ENCODE data around the gene CD247. TPM values are rescaled to one million over a fixed set of nuclear protein-coding genes. Genes with fewer than 3 reads are reported as not detected.

The CD247 gene
- total and polyA plus RNA-seq, 2 of the 13 experiments (the other 11 are each of a cell fraction or from before 2014, with no cell fraction given) = 0.20 TPM; not detected in 1

- Histone ChIP-seq H3K4me2 (ENCODE audit: low read depth, low read length) (no peak overlapping the region), H3K4me1 (ENCODE audit: insufficient read depth, low read length) (no peaks in the 10 kb centered on the region), H3K9ac (ENCODE audit: insufficient read depth, low read depth, low read length) (no peak overlapping the region), H3K9me3 (ENCODE audit: low read length) (no peaks in the 10 kb centered on the region), H3K79me2 (ENCODE audit: insufficient read depth, low read length) (no peaks in the 10 kb centered on the region), H3K4me3 (replicated peaks in 1 of 3; ENCODE audit: insufficient read depth in 1 of 3, low read depth in 2 of 3, low read length in 3 of 3) (no peak overlapping the region), H3K27ac (ENCODE audit: extremely low read length, insufficient read depth, low read length) (no peak overlapping the region), H3K27me3 (ENCODE audit: control insufficient read depth in 1 of 2, insufficient read depth in 2 of 2, low read length in 2 of 2) (peaks cover 4 to 37% of the 10 kb centered on the region in 2 experiments), H3K36me3 (replicated peaks in 1 of 2; ENCODE audit: control insufficient read depth in 1 of 2, insufficient read depth in 2 of 2, low read length in 2 of 2) (no peaks in the 10 kb centered on the region), H2AFZ (ENCODE audit: low read length) (no peak overlapping the region), H4K20me1 (ENCODE audit: insufficient read depth, low read length) (no peaks in the 10 kb centered on the region)
- ATAC-seq (no peak), FAIRE-seq (no peak), DNase-seq (ENCODE audit: low spot score) (no peak)
- CTCF ChIA-PET (ENCODE audit: low intra/inter-chr PET ratio, low total read pairs) = no interaction called here
- intact Hi-C loops (cut with micrococcal nuclease; ENCODE audit: unreplicated experiment) (no loop called here), in situ Hi-C loops (cut with HindIII; ENCODE audit: extremely low pct_ligation_motif_present, low pct_unique_long_range_greater_than_20kb) (no loop called here)
- BruUV-seq (replicated peaks) = no TSS peak
- no peak for TF ChIP-seq ZNF407 (CRISPR knock-in tag; IDR thresholded peaks at IDR 0.05; ENCODE audit: not compliant biosample characterization)
- no peak for TF ChIP-seq KLF13 (CRISPR knock-in tag; IDR thresholded peaks at IDR 0.05)
- TF ChIP-seq RBM22 (optimal IDR thresholded peaks at IDR 0.05; ENCODE audit: low read length) = no peak
- TF ChIP-seq GATA4 (IDR thresholded peaks at IDR 0.05; ENCODE audit: borderline replicate concordance, low read depth) = no peak
- TF ChIP-seq MEF2D (CRISPR knock-in tag; IDR thresholded peaks at IDR 0.05) = no peak
- no peak for TF ChIP-seq ZNF432 (CRISPR knock-in tag; IDR thresholded peaks at IDR 0.05; ENCODE audit: borderline replicate concordance)
- POLR2A ChIA-PET = no interaction called here
- WGBS (ENCODE audit: low lambda C conversion rate) = 55% methylated on average over 5 of the region's 5 CpGs
Measured at GRCh38 chr1:167477986-167478385, 40.3 kb downstream of the CD247 start.
